ENCODE data around the gene PISD. TPM values are rescaled to one million over a fixed set of nuclear protein-coding genes. Genes with fewer than 3 reads are reported as not detected.
A peak's percentile ranks its signal among the peaks of the same experiment; 100 is the strongest.

Gene PISD
- total RNA-seq, 1 donor from 2014 or later = 16.0 TPM

DNA sequence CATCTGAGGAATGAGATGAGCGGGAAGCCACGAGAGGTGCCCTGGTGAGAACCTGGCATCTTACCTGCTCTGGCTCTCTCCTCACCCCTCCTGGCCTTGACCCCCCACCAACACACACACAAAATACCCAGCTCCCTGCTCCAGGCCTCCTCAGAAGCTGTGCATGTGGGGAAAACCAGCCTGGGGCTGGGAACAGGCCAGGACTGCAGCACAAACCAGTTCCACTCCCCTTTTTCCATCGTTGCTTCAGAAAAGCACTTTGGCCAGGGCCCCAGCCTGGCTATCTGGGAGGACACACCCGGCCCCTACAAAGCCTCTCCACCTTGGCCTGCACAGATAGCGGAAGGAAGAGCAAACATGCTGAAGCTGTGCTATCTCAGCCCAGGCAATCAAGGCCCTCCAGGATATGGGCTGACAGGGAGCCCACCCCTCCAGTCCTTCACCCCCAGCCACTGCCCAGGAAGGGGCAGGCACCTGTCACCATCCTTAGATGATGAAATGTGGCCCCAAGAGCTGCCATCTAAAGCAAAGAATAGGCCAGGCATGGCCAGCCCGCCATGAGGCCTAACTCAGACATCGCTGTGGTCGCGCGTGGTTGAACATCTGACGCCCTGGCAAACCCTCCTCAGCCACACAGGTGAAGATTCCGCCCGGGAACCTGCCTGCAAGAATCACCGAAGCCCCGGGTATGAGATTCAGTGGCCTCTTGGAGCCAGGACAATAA lies 35.4 kb downstream of the PISD start:
- DNase-seq (ENCODE audit: low spot score) (no peak), ATAC-seq (no peak)

DNA sequence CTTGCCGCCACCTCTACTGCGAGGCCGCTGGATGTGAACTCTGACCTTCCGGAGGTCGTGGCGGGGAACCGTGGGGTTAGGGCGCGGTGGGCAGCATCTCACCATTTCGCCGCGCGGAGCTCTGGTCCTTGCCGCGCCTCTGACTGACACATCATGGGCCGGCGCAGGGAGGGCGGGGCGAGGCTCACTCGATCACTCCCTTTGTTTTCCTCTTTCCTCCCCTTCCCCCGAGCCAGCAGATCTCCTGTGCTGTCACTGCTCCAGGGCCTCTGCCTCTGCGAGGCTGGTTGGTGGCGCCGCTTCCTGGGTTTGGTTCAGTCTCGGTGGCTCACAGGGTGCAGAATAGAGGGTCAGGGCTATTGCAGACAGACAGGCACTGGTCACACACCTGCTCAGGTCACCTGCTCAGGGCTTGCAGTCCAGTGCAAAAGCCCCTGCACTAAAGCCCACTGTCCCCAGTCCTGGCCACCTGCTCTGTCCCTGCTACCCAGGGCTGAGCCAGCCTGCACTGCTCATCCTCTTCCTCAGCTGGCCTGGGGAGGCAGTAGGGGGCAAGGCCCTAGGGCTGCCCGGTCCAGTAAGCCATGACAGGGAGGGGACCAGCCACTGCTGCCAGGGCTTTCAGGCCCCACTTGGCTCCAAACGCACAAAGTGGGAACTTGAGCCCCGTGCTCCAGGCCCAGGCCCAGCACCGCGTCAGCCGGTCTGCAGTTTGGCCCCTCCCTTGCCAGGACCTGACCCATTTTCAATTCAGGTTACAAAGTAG lies 36.2 kb downstream of the PISD start:
- peak; percentile 2 for ATAC-seq

DNA sequence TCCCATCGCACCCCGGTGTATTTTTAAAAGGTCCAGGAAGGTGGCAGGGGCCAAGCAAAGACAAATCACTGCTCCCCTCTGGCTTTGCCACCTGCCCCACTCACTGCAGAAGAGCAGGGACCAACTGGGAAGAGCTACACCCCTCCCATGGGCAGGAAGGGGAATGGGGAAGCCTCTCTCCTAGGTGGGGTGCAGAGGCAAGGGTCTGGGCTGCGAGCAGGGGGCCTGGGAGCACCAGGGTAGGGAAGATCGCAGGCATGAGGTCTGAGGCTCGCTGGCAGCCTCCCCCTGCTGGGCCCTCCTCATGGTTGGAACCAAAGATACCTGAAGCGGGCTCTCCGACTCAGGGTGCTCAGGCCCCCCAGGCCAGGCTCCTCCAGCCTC lies 36.8 kb downstream of the PISD start:
- ATAC-seq (no peak), DNase-seq (ENCODE audit: low spot score) (no peak)

More for the DNA sequence above, 36.2 kb downstream of the PISD start:
- no peak for DNase-seq (ENCODE audit: low spot score)

DNA sequence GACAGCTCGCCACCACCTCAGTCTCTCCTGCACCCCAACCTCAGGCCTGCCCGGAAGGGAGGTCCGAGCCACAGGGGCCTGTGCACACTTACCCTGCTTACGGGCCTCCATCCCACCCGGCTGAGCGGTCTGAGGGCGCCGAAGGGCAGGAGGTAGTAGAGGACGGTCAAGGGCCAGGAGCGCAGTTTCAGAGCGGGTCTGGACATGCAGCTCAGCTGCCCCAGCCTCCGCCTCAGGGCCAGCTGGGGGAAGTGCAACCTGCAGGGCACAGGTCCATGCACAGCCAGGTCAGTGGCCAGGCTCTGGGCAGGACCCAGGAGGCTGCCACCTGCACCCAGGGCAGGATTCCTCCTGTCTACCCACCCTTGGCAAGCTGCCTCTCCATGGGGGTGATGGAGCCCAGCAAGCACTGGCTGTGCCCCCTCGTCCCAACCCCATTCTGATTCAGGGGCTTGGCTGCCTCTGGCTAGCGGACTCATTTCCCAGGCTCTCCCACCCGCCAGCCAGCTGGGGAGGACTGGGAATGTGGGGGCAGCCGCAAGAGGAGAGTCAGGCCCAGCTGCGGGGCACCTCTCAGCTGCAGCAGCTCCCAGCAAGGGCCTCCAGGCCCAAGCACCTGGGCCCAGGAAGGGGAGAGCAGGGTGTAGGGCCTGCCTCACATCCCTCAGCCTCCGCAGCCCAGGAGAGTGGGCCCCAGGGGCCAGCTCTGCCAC lies 38.3 kb downstream of the PISD start:
- DNase-seq (ENCODE audit: low spot score) (no peak), ATAC-seq (peak; percentile 35)

DNA sequence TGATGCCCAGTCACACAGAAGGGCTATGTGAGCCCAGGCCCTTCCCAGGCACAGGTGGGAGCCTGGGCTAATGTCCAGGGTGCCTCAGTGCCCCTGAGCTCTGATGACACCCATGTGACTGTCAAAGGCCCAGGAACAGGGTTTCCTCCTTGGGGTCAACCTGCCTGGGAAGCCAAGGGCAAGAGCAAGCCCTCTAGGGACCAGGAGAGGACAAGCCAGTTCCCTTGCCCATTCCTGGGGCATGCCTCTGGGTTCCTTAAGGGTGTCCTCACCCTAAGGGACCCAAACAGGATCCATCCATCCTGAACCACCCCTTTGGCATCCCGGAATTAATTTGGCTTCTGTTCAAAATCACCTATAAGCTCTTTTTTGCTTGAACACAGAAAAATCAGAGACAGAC lies 39.0 kb downstream of the PISD start:
- DNase-seq (ENCODE audit: low spot score) (no peak), ATAC-seq (no peak)

DNA sequence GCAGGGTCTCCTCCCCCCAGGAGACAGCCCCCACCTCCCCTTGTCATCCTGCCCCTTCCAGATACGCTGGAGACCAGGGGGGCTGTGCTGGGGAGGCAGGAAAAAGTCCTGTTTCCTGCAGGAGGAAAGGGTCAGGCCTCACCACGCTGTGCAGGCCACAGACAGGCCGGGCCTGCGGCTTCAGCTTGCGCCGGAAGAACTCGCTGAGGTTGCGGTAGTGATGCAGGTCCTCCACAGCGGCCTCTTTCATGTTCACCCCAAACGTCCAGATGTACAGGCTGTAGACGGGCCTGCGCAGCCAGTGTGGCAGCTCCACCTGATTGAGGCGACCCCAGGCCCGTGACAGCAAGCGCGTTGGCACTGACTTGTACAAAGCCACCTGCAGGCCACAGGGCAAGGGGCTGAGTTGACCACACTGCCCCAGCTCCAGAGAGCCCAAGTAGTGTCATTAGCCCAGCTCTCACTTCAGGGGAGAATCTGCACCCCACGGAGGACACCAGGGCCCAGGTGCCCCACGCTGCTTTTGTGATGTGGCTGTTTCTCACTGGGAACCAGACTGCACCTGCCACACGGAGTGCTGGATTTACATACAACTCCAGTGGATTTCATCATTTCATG lies 40.4 kb downstream of the PISD start:
- DNase-seq (ENCODE audit: low spot score) (no peak), ATAC-seq (no peak)

DNA sequence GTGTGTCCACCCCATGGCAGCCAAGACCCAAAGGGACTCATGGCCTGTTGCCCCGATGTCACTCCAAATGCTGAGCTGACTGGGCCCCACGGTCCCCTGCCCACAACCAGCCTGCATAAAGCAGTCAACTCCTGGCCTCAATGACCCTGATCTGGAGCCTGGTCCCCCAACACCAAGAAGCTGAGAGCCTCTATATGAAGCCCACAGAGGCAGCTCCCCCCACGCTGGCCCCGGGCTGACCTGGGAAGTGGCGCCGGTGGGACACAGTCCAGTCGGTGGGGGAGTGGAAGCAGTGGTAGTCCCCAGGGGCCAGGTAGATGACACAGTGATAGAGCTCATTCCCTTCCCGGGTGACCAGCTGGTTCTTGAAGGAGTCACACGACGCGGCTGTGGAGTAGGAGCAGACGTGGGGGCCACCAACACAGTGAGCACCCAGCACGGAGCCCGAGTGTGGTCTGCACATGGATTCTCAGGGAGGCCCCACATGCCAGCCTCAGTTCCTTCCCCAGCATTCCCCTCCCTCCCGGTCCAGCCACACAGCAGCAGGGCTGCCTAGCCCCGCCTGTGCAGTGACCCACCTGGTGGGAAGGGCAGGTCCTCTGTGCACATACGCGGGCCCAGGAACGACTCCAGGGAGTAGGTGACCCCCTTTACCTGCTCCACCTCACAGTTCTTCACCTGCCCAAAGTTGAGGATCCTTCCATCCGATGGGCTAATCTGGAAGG lies 41.1 kb downstream of the PISD start:
- ATAC-seq (no peak), DNase-seq (ENCODE audit: low spot score) (no peak)

DNA sequence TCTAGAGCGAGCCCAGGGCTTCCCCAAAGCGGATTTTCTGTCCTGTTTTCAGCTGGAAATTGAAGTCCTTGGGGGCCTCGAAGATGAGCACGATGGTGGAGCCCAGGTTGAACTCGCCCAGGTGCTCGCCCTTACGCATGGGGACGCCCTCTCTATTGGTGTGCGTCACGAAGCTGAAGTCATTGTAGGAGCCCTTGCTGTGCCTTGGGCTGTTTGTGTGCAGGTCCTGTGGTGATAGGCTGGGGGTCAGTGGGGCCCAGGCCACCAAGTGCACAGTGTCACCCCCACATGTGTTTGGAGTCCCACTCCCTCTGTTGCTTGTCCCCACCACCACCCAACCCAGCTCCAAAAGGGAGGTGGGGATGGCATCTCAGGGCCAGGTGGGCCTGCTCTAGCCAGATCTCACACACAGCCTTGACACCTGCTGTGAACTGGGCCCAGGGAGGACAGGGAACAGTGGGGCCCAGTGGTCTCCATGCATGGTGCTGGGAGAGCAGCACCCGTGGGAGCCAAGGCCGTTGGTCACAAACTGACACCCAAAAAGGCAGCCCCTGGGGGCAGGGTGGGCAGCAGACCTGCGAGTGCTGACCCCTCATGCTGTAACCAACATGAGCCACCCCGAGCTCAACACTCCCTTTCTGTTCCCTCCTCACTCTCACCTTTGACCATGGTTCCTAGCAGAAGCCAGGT lies 42.3 kb downstream of the PISD start:
- ATAC-seq (no peak), DNase-seq (ENCODE audit: low spot score) (no peak)

DNA sequence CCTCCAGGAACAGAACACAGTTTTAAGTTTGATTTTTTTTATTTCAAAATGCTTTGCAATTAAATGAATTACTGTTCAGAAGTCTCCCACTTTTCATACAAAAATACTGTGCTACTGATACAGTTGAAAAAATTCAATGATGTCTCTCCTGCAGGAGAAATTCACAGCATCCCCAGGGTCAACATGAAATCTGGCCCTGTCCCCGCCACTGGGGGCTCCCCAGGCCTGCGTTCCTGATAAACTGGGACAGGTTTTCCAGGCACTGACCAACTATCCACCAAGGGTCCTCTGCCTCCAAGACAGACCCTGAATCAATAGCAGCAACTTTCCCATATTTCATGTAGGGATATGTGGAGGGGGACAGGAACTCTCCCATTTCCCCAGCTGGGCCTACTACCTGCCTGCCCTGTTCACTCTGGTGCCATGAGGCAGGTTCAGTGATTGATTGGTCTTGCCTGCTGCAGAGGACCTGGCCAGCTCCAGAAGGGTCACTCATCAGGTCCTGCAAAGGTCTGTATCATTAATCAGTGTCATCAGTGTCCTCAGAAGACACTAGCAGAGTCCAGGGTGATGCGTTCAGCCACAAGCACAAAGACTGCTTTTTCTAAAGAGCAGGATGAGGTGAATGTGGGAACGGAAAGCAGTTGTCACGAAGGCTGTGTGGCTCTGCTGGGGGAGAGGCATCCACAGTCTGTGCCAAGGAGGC lies 43.4 kb downstream of the PISD start:
- DNase-seq (ENCODE audit: low spot score) (no peak), ATAC-seq (no peak)

DNA sequence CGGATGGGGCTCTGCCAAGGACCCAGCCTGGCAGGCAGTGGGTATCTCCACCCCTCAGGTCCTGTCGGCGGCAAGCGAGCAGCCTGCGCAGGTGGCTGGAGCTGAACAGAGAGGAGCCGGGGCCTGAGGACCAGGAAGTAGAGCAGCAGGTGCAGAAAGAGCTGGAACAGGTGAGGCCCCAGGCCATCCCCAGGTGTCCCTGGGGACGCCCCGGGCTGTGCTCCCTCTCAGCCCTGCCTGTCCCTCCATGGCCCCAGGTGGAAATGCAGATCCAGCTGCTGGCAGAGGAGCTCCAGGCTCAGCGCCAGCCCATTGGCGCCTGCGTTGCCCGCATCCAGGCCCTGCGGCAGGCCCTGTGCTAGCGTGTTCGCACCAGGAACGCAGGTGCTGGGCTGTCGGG lies 44.0 kb downstream of the PISD start:
- no peak for ATAC-seq
- no peak for DNase-seq (ENCODE audit: low spot score)

DNA sequence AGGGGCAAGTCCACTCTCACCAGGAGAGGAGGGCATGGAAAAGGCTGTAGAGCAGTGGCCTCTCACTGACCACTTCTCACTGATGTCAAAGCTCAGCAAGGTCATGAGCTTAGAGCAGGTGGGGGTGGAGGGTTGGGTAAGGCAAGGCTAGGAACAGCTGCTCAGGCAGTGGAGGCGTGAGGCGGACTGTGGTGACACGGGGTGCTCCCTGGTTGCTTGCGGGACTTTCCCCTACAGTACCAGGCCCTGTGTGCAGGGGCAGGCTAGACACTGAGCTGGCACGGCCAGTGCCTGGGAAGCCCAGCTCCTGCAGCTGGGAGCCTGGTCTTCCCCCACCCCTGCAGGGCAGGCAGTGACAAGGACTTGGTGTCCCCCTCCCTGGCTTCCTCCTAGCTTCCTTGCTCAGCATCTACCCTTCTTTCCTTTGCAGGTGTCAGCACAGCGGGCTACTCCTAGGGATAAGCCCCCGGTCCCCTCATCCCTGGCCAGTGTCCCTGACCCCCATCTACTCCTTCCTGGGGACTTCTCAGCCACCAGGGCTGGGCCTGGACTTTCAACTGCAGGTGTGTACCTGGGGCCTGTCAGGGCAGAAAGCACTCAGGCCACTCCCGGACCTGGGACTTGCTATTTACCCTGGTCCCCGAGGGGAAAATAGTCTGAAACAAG lies 45.6 kb downstream of the PISD start:
- DNase-seq (ENCODE audit: low spot score) (no peak), ATAC-seq (no peak)

DNA sequence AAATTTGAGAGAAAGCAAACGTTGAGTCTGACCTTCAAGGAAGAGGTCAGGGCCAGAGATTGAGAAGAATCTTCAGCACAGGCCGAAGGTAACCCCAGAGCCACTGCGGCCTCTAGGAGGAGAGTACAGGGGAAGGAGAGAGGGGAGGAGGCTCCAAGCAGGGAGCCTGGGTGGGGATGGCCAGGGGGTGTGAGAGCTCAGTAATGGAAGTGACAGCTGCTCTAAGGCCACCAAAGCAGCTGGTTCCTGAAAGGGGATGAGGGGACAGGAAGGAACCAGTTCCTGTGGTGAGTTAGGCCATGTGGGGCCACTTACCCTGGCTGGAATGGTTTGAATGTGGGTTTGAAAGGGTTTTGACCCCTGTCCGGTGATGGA lies 46.1 kb downstream of the PISD start:
- DNase-seq (ENCODE audit: low spot score) (no peak), ATAC-seq (no peak)

DNA sequence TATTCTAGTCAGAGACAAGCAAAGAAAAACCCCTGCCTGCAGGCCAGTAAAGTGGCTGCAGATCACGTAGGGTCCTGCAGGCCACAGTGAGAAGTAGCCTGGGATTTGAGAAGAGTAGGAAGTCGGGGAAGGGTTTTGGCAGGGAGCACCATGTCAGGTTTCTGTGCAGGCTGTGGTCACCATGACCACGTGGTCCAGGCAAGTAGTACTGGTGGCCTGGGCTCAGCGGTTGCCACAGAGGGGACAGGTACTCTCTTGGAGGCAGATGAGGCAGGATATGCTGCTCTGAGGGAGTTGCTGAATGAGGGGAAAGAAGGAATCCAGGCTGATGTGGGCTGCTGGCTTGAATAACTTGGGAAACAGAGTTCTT lies 46.5 kb downstream of the PISD start:
- ATAC-seq = no peak
- DNase-seq (ENCODE audit: low spot score) = no peak

DNA sequence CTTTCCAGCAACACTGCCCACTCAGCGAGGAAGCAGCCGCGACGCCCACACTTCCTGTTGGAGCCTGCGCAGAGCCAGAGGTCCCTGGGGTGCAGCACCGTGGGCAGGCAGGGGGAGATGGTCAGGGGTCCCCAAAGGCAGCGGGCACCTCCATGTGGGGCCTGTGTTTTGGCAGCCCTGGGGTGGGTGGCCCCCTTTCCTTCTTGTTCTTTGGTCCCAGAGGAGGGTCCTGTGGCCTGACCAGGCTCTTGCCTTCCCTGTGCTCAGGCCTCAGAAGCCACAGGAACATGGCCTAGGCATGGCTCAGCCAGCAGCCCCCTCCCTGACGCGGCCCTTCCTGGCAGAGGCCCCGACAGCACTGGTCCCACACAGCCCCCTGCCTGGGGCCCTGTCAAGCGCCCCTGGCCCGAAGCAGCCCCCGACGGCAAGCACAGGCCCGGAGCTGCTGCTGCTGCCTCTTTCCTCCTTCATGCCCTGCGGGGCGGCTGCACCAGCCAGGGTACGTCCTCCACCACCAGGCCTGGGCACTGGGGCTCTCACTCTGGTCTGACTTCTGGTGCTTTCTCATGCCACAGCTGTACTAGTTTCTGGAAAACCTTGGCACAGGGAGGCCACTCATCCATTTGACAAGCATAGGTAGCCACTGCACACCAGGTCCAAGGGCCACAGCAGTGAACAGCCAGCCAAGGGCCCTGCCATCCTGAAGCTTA lies 47.1 kb downstream of the PISD start:
- DNase-seq (ENCODE audit: low spot score) (no peak), ATAC-seq (no peak)

DNA sequence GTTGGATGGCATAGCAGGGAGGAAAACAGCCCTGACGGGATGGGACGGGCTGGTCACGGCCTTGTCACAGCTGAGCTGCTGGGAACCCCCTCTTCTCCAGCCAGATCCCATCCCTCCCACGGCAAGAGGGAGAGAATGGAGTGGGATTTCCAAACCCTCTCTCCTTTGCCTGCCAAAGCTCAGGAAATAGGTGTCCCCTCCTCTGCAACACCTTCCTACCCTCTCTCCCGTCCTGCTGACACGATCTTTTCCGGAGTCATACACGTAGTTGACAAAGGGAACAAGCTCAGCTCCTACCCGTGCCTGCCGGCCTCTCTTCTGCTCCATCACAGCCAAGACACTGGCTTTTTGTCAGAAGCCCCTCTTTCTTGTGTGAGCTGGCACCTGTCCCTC lies 48.1 kb downstream of the PISD start:
- no peak for DNase-seq (ENCODE audit: low spot score)
- ATAC-seq = no peak

DNA sequence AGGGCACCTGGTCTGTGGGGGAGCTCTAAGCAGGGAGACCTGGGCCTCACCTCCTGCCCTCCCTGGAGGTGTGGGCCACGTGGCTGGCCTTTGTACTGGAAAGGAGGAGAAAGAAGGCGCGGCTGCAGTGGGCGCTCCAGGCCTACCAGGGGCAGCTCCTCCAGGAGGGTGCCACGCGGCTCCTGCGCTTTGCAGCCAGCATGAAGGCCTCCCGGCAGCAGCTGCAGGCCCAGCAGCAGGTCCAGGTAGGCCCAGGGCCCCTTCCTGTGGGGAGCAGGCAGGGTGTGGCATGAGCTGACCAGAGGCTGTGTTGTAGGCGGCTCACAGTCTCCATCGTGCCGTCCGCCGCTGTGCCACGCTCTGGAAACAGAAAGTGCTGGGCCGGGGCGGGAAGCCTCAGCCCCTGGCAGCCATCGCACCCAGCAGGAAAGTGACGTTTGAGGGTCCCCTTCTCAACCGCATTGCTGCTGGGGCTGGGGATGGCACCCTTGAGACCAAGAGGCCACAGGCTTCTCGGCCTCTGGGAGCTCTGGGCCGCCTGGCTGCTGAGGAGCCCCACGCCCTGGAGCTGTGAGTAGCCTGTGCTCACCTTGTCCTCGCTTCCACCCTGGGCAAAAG lies 48.6 kb downstream of the PISD start:
- DNase-seq (ENCODE audit: low spot score) (no peak), ATAC-seq (no peak)

DNA sequence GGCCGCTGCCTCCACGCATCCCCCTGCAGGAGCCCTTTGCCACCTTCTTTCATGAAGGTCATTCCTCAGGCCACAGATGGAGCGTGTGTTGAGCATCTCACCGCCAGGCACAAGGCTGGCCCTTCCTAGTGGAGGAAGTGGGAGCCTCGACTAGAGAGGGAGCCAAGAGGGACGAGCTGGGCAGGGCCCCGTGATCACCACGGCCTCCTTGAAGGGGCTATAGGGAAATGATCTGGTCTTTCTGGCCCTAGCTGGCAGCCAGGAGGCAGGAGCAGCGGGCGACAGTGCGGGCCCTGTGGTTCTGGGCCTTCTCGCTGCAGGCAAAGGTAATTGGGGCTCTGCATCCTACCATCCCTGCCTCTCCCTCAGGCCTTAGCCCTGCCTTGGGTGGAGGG lies 49.1 kb downstream of the PISD start:
- ATAC-seq = no peak
- DNase-seq (ENCODE audit: low spot score) = no peak

DNA sequence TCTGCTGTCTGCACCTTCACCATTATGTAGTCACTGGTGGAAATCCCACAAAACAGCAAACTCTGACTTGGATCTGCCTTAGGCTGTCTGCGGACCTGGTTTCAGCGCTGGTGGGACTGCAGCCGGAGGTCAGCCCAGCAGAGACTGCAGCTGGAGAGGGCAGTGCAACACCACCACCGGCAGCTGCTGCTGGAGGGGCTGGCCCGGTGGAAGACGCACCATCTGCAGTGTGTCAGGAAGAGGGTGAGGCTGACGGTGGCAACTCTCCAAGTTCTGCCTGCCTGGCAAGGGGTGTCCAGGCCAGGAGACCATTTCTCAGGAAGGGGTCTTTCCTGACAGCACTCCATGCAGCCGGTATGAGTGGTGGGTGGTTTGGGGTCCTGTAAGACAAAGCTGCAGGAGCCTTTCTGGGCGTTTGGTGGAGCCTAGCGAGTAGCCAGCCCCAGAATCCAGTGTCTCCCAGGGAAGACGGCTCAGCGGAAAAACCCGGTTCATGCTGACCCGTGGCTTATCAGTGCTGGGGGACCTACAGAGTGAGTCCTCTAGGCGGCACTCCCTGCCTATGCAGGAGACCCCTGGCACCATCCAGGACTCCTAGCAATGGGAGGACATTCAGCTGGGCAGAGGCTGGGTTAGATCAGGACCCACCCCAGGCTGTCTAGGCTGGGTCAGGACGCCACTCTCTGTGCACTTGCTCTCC lies 50.8 kb downstream of the PISD start:
- ATAC-seq (peak; percentile 9), DNase-seq (ENCODE audit: low spot score) (no peak)
